HepG2 (cell line): ENCODE data around the gene HDGFL2.

Experiments used
- ATF2 ChIP-seq: sonication (generic); formaldehyde crosslinking; IDR thresholded peaks from 2 replicates; pipeline ENCODE4 v1.4.0; 2020; ENCODE audit warnings: missing genetic modification reagents
- CREB3 ChIP-seq: sonication (generic); formaldehyde crosslinking; IDR thresholded peaks from 2 replicates; pipeline ENCODE4 v1.5.0; 2020; ENCODE audit warnings: missing genetic modification reagents
- ELF1 ChIP-seq: sonication (generic); formaldehyde crosslinking; IDR thresholded peaks from 2 replicates; pipeline ENCODE4 v1.4.0; 2020; ENCODE audit warnings: missing genetic modification reagents
- KAT7 ChIP-seq: IDR thresholded peaks from 2 replicates; pipeline ENCODE4 v1.6.1; 2018; ENCODE audit warnings: borderline replicate concordance, missing compliant biosample characterization
- MYC ChIP-seq: sonication (generic); formaldehyde crosslinking; IDR thresholded peaks from 2 replicates; pipeline ENCODE4 v1.9.0; 2021; ENCODE audit warnings: missing genetic modification reagents, borderline replicate concordance
- PAXIP1 ChIP-seq: sonication (generic); formaldehyde crosslinking; conservative IDR thresholded peaks from 2 replicates; pipeline ENCODE4 v1.4.0; 2020; ENCODE audit warnings: mild to moderate bottlenecking, missing genetic modification reagents, moderate library complexity
- ZBTB43 ChIP-seq: sonication (generic); formaldehyde crosslinking; conservative IDR thresholded peaks from 2 replicates; pipeline ENCODE4 v1.4.0; 2020; ENCODE audit warnings: missing genetic modification reagents
- ZFP1 ChIP-seq: IDR thresholded peaks from 2 replicates; pipeline ENCODE4 v1.6.1; 2016
- ZNF136 ChIP-seq: sonication (generic); formaldehyde crosslinking; IDR thresholded peaks from 2 replicates; pipeline ENCODE4 v1.8.1; 2022; ENCODE audit warnings: low read depth, mild to moderate bottlenecking, moderate library complexity, missing genetic modification reagents
- ZNF34 ChIP-seq: sonication (generic); formaldehyde crosslinking; IDR thresholded peaks from 2 replicates; pipeline ENCODE4 v1.4.0; 2020; ENCODE audit warnings: mild to moderate bottlenecking, missing genetic modification reagents, borderline replicate concordance
- ZNF775 ChIP-seq: sonication (generic); formaldehyde crosslinking; IDR thresholded peaks from 2 replicates; pipeline ENCODE4 v1.4.0; 2020; ENCODE audit warnings: missing genetic modification reagents, mild to moderate bottlenecking, moderate library complexity, borderline replicate concordance
- TF ChIP-seq, protein P1 (sequence below): sonication (generic); formaldehyde crosslinking; IDR thresholded peaks from 2 replicates; pipeline ENCODE4 v1.5.0; 2020; ENCODE audit warnings: mild to moderate bottlenecking, missing genetic modification reagents, moderate library complexity
- TF ChIP-seq, protein P2 (sequence below): sonication (generic); formaldehyde crosslinking; IDR thresholded peaks from 2 replicates; pipeline ENCODE4 v1.5.0; 2020; ENCODE audit warnings: missing genetic modification reagents

DNA sequence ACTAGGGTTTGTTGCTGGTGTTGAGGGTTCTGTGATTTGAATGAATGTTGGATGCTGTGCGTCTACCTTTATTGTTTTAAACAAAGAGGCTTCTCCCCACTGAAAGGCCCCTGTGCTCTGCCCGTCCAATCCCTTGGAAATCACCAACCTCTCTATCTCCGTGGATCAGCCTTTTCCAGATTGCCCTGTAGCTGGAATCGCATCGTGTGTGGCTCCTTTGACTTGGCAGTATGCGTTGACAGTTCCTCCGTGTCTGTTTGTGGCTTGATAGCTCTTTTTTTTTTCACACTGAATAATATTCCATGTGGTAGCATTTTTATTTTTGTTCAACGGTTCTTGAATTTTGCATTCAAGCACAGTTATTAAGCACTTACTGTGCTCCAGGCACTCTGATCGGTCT, 37.7 kb upstream of the HDGFL2 start:
- no peak for TF ChIP-seq ATF2
- TF ChIP-seq, protein P1, sequence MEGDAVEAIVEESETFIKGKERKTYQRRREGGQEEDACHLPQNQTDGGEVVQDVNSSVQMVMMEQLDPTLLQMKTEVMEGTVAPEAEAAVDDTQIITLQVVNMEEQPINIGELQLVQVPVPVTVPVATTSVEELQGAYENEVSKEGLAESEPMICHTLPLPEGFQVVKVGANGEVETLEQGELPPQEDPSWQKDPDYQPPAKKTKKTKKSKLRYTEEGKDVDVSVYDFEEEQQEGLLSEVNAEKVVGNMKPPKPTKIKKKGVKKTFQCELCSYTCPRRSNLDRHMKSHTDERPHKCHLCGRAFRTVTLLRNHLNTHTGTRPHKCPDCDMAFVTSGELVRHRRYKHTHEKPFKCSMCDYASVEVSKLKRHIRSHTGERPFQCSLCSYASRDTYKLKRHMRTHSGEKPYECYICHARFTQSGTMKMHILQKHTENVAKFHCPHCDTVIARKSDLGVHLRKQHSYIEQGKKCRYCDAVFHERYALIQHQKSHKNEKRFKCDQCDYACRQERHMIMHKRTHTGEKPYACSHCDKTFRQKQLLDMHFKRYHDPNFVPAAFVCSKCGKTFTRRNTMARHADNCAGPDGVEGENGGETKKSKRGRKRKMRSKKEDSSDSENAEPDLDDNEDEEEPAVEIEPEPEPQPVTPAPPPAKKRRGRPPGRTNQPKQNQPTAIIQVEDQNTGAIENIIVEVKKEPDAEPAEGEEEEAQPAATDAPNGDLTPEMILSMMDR (CRISPR knock-in tag) = no peak
- no peak for TF ChIP-seq ZNF775
- TF ChIP-seq ELF1 (CRISPR knock-in tag) = no peak
- TF ChIP-seq KAT7 (CRISPR knock-in tag) = no peak
- no peak for TF ChIP-seq MYC (CRISPR knock-in tag)
- no peak for TF ChIP-seq ZFP1 (CRISPR knock-in tag)
- no peak for TF ChIP-seq ZNF136 (CRISPR knock-in tag)
- no peak for TF ChIP-seq PAXIP1 (CRISPR knock-in tag)
- TF ChIP-seq, protein P2, sequence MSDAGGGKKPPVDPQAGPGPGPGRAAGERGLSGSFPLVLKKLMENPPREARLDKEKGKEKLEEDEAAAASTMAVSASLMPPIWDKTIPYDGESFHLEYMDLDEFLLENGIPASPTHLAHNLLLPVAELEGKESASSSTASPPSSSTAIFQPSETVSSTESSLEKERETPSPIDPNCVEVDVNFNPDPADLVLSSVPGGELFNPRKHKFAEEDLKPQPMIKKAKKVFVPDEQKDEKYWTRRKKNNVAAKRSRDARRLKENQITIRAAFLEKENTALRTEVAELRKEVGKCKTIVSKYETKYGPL (CRISPR knock-in tag) = no peak
- TF ChIP-seq ZNF34 (CRISPR knock-in tag) = no peak
- no peak for TF ChIP-seq CREB3 (CRISPR knock-in tag)
- no peak for TF ChIP-seq ZBTB43 (CRISPR knock-in tag)
